ENCODE data around the gene MSGN1. TPM values are rescaled to one million over a fixed set of nuclear protein-coding genes. Genes with fewer than 3 reads are reported as not detected.

Gene MSGN1
- polyA plus RNA-seq, 1 experiment = not detected

GRCh38 chr2:17863539-17863938 lies 47.3 kb downstream of the MSGN1 start:
- no peak for TF ChIP-seq CTCF (IDR thresholded peaks at IDR 0.05; ENCODE audit: low read depth, low read length)
- Histone ChIP-seq H3K27me3 (ENCODE audit: control insufficient read depth, insufficient read depth, low read length) (peaks cover 5% of the 10 kb centered on the region), H3K27ac (ENCODE audit: low read depth, low read length) (no peak overlapping the region), H3K9me3 (ENCODE audit: control insufficient read depth, insufficient read depth, low read length) (no peaks in the 10 kb centered on the region), H3K4me3 (ENCODE audit: low read depth, low read length) (no peak overlapping the region)
- DNase-seq (ENCODE audit: low read depth, low spot score) = no peak
- CTCF ChIA-PET = no interaction called here
- POLR2A ChIA-PET = no interaction called here

- CTCF ChIA-PET = no interaction called here
- Histone ChIP-seq H3K4me3 (ENCODE audit: low read depth, low read length) (no peak overlapping the region), H3K27me3 (ENCODE audit: control insufficient read depth, insufficient read depth, low read length) (peaks cover 5% of the 10 kb centered on the region), H3K9me3 (ENCODE audit: control insufficient read depth, insufficient read depth, low read length) (no peaks in the 10 kb centered on the region), H3K27ac (ENCODE audit: low read depth, low read length) (no peak overlapping the region)
- no peak for DNase-seq (ENCODE audit: low read depth, low spot score)
- TF ChIP-seq CTCF (IDR thresholded peaks at IDR 0.05; ENCODE audit: low read depth, low read length) = no peak
- POLR2A ChIA-PET = no interaction called here
Measured at GRCh38 chr2:17864676-17865075, 48.4 kb downstream of the MSGN1 start.

GRCh38 chr2:17867133-17867532 lies 50.9 kb downstream of the MSGN1 start:
- DNase-seq (ENCODE audit: low read depth, low spot score) = no peak
- Histone ChIP-seq H3K27ac (ENCODE audit: low read depth, low read length) (no peak overlapping the region), H3K9me3 (ENCODE audit: control insufficient read depth, insufficient read depth, low read length) (no peaks in the 10 kb centered on the region), H3K4me3 (ENCODE audit: low read depth, low read length) (no peak overlapping the region), H3K27me3 (ENCODE audit: control insufficient read depth, insufficient read depth, low read length) (peaks cover 8% of the 10 kb centered on the region)
- CTCF ChIA-PET = interaction anchor here (1.2 kb wide), 1 partner anchor 313 kb away, joined by 3 read pairs; no protein-coding TSS in a partner anchor
- POLR2A ChIA-PET = no interaction called here
- no peak for TF ChIP-seq CTCF (IDR thresholded peaks at IDR 0.05; ENCODE audit: low read depth, low read length)

Other genes starting within 250 kb of the MSGN1 start
- gene SMC6, start 62.6 kb upstream of the MSGN1 start, polyA plus RNA-seq (2011; rRNA removed) = 10.2 and 18.3 TPM in 2 replicates
- gene GEN1, start 62.3 kb upstream of the MSGN1 start, polyA plus RNA-seq (2011; rRNA removed) = 4.0 and 7.5 TPM in 2 replicates
- gene KCNS3, start 62.2 kb downstream of the MSGN1 start, polyA plus RNA-seq (2011; rRNA removed) = 0.32 and 0.46 TPM in 2 replicates

Data from AG04450 (cell line).